HG02588 (cell line): ENCODE results near the gene LIMS1.
"Not testable (repeated sequence)": the region's sequence is repeated elsewhere in the genome, so short reads cannot be mapped to it uniquely, and the experiment has no call there.

Experiments used
- ATAC-seq: cut with Tn5 transposase; IDR thresholded peaks from one replicate; pipeline ENCODE4 v1.9.1; 2021; ENCODE audit warnings: mild to moderate bottlenecking, moderate library complexity; ENCODE audit not compliant: unreplicated experiment

LIMS1 gene

DNA sequence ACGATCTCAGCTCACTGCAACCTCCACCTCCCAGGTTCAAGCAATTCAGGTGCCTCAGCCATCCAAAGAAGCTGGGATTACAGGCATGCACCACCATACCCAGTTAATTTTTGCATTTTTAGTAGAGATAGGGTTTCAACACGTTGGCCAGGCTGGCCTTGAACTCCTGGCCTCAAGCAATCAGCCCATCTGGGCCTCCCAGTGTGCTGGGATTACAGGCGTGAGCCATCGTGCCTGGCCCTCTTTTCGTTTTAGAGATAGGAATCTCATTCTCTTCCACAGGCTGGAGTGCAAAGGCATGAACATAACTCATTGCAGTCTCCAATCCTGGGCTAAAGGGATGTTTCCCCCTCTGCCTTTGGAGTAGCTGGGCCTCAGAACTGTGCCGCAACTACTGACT, 182.7 kb downstream of the LIMS1 start:
- not testable (repeated sequence) for ATAC-seq

DNA sequence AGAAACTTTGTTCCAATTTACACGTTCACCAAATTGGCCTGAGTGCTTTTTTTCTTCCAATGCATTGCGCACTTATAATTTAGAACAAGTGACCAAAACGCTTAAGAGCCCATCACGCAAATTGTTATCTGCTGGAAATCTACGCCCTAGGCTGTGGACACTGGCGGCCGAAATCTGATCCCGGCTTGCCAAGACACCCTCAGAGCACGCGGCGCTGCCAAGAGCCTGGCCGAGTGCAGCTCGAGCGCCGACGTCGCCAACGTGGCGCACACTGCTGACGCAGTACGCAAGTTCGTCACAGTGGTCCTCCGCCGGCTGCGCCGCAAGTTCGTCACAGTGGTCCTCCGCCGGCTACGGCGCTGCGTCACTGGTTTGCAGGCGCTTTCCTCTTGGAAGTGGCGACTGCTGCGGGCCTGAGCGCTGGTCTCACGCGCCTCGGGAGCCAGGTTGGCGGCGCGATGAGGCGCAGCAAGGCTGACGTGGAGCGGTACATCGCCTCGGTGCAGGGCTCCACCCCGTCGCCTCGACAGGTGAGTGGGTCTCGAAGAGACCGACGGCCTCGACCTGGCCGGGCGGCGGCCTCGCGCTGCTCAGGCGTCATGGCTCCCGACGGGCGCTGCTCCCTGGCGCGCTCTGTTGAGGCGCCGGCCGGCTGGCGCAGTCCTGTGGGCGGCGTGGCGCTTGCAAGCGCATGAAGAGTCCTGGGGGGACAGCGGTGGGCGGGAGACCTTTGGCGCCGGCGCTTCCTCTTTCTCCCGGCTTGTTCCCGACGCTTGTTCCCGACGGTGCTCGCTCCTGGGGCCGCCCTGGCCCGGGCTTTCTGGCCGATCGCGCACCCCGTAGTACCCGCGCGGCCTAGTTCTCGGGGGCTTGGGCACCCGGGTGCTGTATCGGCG, 185.1 kb downstream of the LIMS1 start, which contains the start of gene RANBP2:
Gene RANBP2 (plus strand): TSS at position 334 of the 896 bp plus-strand sequence. CDS start 125 bp downstream, at position 459.
- peak; percentile 98 for ATAC-seq

DNA sequence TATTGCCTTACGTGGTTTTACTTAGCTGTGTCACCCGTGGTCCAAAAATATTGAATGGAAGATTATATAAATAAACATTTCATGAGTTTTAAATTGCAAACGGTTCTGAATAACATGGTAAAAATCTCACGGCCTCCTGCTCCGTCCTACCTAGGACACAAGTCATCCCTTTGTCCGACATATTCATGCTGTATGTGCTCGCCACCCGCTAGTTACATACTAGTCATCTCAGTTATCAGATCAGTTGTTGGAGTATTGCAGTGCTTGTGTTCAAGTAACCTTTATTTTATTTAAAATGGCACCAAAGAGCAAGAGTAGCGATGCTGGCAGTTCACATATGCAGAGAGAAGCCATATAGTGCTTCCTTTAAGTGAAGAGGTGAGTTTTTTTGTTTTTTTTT, 191.8 kb downstream of the LIMS1 start:
- not testable (repeated sequence) for ATAC-seq

DNA sequence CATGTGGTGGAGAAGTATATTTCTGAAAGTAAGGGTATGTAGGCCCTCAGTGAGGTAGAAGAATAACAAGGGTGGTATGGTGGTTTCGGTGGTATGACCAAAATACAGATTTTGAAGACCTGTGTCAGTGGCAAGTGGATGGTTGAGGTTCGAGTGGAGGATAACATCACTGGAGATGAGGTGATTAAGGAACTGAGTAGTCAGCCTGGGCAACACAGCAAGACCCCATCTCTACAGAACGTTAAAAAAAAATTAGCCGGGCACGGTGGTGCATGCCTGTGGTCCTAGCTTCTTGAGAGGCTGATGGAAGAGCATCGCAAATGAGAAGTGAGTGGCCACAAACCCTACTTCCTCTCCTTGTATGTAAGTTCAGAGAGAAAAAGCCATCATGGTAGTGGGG, 200.4 kb downstream of the LIMS1 start:
- ATAC-seq: not testable (repeated sequence)
